ENCODE results near the gene TTC23. TPM values are rescaled to one million over a fixed set of nuclear protein-coding genes. Genes with fewer than 3 reads are reported as not detected.

The TTC23 gene
- total RNA-seq, 1 donor from 2014 or later = 10.0 TPM

- Histone ChIP-seq H3K4me3 (ENCODE audit: low read depth, low read length) (peak overlapping the region; percentile 80), H3K27me3 (ENCODE audit: control insufficient read depth, insufficient read depth, low read length) (no peaks in the 10 kb centered on the region), H3K36me3 (ENCODE audit: control insufficient read depth, insufficient read depth, low read length) (no peaks in the 10 kb centered on the region)
- FAIRE-seq = no peak
- DNase-seq (ENCODE audit: low read depth) = no peak
- TF ChIP-seq CTCF (IDR thresholded peaks at IDR 0.05; ENCODE audit: insufficient read depth, low read length, severe bottlenecking) = no peak
These were observed 1.2 kb downstream of the TTC23 start for GRCh38 chr15:99248000-99248715.

GRCh38 chr15:99247062-99247461 is 2.3 kb downstream of the TTC23 start:
- no peaks in the 10 kb centered on the region for H3K36me3 ChIP-seq (ENCODE audit: control insufficient read depth, insufficient read depth, low read length)
- no peak overlapping the region for H3K4me3 ChIP-seq (ENCODE audit: low read depth, low read length)
- no peak for FAIRE-seq
- no peaks in the 10 kb centered on the region for H3K27me3 ChIP-seq (ENCODE audit: control insufficient read depth, insufficient read depth, low read length)
- TF ChIP-seq CTCF (IDR thresholded peaks at IDR 0.05; ENCODE audit: insufficient read depth, low read length, severe bottlenecking) = no peak
- DNase-seq (ENCODE audit: low read depth) = no peak

GRCh38 chr15:99244306-99244705 is 5.1 kb downstream of the TTC23 start:
- FAIRE-seq (no peak), DNase-seq (ENCODE audit: low read depth) (no peak)
- Histone ChIP-seq H3K27me3 (ENCODE audit: control insufficient read depth, insufficient read depth, low read length) (no peaks in the 10 kb centered on the region), H3K36me3 (ENCODE audit: control insufficient read depth, insufficient read depth, low read length) (peaks cover 4% of the 10 kb centered on the region), H3K4me3 (ENCODE audit: low read depth, low read length) (no peak overlapping the region)
- TF ChIP-seq CTCF (IDR thresholded peaks at IDR 0.05; ENCODE audit: insufficient read depth, low read length, severe bottlenecking) = no peak

GRCh38 chr15:99241752-99242151 is 7.6 kb downstream of the TTC23 start:
- DNase-seq (ENCODE audit: low read depth) (no peak), FAIRE-seq (no peak)
- H3K27me3 ChIP-seq (ENCODE audit: control insufficient read depth, insufficient read depth, low read length) = no peaks in the 10 kb centered on the region
- no peak for TF ChIP-seq CTCF (IDR thresholded peaks at IDR 0.05; ENCODE audit: insufficient read depth, low read length, severe bottlenecking)
- H3K4me3 ChIP-seq (ENCODE audit: low read depth, low read length) = no peak overlapping the region
- peaks cover 4% of the 10 kb centered on the region for H3K36me3 ChIP-seq (ENCODE audit: control insufficient read depth, insufficient read depth, low read length)

- TF ChIP-seq CTCF (IDR thresholded peaks at IDR 0.05; ENCODE audit: insufficient read depth, low read length, severe bottlenecking) = no peak
- Histone ChIP-seq H3K36me3 (ENCODE audit: control insufficient read depth, insufficient read depth, low read length) (peaks cover 4% of the 10 kb centered on the region), H3K27me3 (ENCODE audit: control insufficient read depth, insufficient read depth, low read length) (no peaks in the 10 kb centered on the region), H3K4me3 (ENCODE audit: low read depth, low read length) (no peak overlapping the region)
- DNase-seq (ENCODE audit: low read depth) = no peak
- FAIRE-seq = no peak
These were observed 9.7 kb downstream of the TTC23 start for GRCh38 chr15:99239545-99240198.
